B cell (primary cell): ENCODE data around the gene FCF1. TPM values are rescaled to one million over a fixed set of nuclear protein-coding genes. Genes with fewer than 3 reads are reported as not detected.

Experiments used
- ATAC-seq: fragments of 200-7000 bp; cut with Tn5 transposase; one replicate; pipeline ENCODE4 v1.10.0; 2021; ENCODE audit warnings: low read depth, mild to moderate bottlenecking, moderate number of reproducible peaks, moderate library complexity
- CTCF ChIA-PET: fragments of 350-600 bp; sonication (Branson Sonifier 250); formaldehyde crosslinking; loops from one replicate; lab custom pipeline; 2021; ENCODE audit warnings: antibody characterized with exemption, inconsistent platforms; lab: Charles Lee
- POLR2A ChIA-PET: fragments of 350-600 bp; sonication (Branson Sonifier 250); formaldehyde crosslinking; loops from one replicate; lab custom pipeline; 2021; ENCODE audit warnings: antibody characterized with exemption; lab: Charles Lee
- DNase-seq: peaks from one replicate; pipeline ENCODE4 v3.0.0; 2013
- H2AFZ ChIP-seq: 2 replicates; pipeline ENCODE4 v1.6.1; 2012; ENCODE audit warnings: mild to moderate bottlenecking, low read depth, low read length; ENCODE audit not compliant: insufficient read depth, poor library complexity, severe bottlenecking
- H3K27ac ChIP-seq, 2 donors: 1 replicate in 1 of 2; 2 replicates in 1 of 2; pipeline ENCODE4 v1.5.1; 2012 to 2013; ENCODE audit warnings: low read length in 2 of 2, mild to moderate bottlenecking in 2 of 2, moderate library complexity in 1 of 2
- H3K27me3 ChIP-seq, 4 experiments: fragments of 200-600 bp in 1 of 4; sonication (generic) in 1 of 4; replicated peaks in 1 of 4; 1 replicate in 2 of 4; 2 replicates in 2 of 4; pipeline versions ENCODE4 v1.6.1 to v1.7.0; 2013 to 2016; ENCODE audit warnings: low read length in 3 of 4, mild to moderate bottlenecking in 2 of 4, mixed read lengths in 1 of 4, moderate library complexity in 1 of 4; ENCODE audit not compliant: insufficient read depth in 4 of 4, control insufficient read depth in 3 of 4; ENCODE audit errors: control extremely low read depth in 1 of 4
- H3K36me3 ChIP-seq, 2 experiments: replicated peaks in 1 of 2; 1 replicate in 1 of 2; 2 replicates in 1 of 2; pipeline versions ENCODE4 v1.6.1 to v1.7.1; 2013; ENCODE audit warnings: low read length in 1 of 2; ENCODE audit not compliant: insufficient read depth in 2 of 2, control insufficient read depth in 1 of 2; ENCODE audit errors: control extremely low read depth in 1 of 2, extremely low read depth in 1 of 2
- H3K4me1 ChIP-seq, 2 donors: fragments of 200-600 bp in 1 of 2; sonication (generic) in 1 of 2; 1 replicate in 1 of 2; 2 replicates in 1 of 2; pipeline versions ENCODE4 v1.5.1 to v1.6.1; 2013 to 2017; ENCODE audit warnings: low read length in 2 of 2; ENCODE audit not compliant: control insufficient read depth in 2 of 2, insufficient read depth in 2 of 2
- H3K4me2 ChIP-seq: replicated peaks from 2 replicates; pipeline ENCODE3; 2012; ENCODE audit warnings: mild to moderate bottlenecking, low read depth, low read length; ENCODE audit not compliant: poor library complexity, severe bottlenecking
- H3K4me3 ChIP-seq, 5 experiments: fragments of 200-600 bp in 1 of 5; sonication (generic) in 1 of 5; 1 replicate in 3 of 5; 2 replicates in 2 of 5; pipeline versions ENCODE4 v1.5.1 to v1.7.0; 2011 to 2016; ENCODE audit warnings: low read length in 4 of 5, mild to moderate bottlenecking in 4 of 5, low read depth in 2 of 5, control low read depth in 1 of 5, moderate library complexity in 1 of 5; ENCODE audit not compliant: insufficient read depth in 1 of 5; ENCODE audit errors: control extremely low read depth in 1 of 5, extremely low read depth in 1 of 5
- H3K79me2 ChIP-seq: fragments of 200-600 bp; sonication (generic); one replicate; pipeline ENCODE4 v1.6.0; 2016; ENCODE audit warnings: low read length; ENCODE audit not compliant: control insufficient read depth, insufficient read depth
- H3K9ac ChIP-seq: fragments of 200-600 bp; sonication (generic); 2 replicates; pipeline ENCODE4 v1.6.1; 2017; ENCODE audit warnings: mild to moderate bottlenecking, low read length, moderate library complexity
- H3K9me3 ChIP-seq, 3 donors: one replicate each; pipeline versions ENCODE4 v1.6.1 to v1.7.1; 2013; ENCODE audit warnings: low read length in 2 of 3; ENCODE audit not compliant: control insufficient read depth in 2 of 3, insufficient read depth in 1 of 3; ENCODE audit errors: control extremely low read depth in 1 of 3
- H4K20me1 ChIP-seq: 2 replicates; pipeline ENCODE4 v1.6.0; 2012; ENCODE audit warnings: mild to moderate bottlenecking, low read length; ENCODE audit not compliant: insufficient read depth, control insufficient read depth, poor library complexity, severe bottlenecking
- H3K27ac Mint-ChIP-seq: one replicate; pipeline ENCODE4 v1.8.0; 2021; ENCODE audit warnings: mixed read lengths
- H3K27me3 Mint-ChIP-seq: one replicate; pipeline ENCODE4 v1.8.0; 2021; ENCODE audit warnings: mixed read lengths
- H3K4me1 Mint-ChIP-seq: one replicate; pipeline ENCODE4 v1.8.0; 2021; ENCODE audit warnings: mixed read lengths
- H3K4me3 Mint-ChIP-seq: one replicate; pipeline ENCODE4 v1.8.0; 2021; ENCODE audit warnings: mixed read lengths
- H3K9me3 Mint-ChIP-seq: one replicate; pipeline ENCODE4 v1.8.0; 2022; ENCODE audit warnings: mixed read lengths; ENCODE audit not compliant: insufficient read depth
- EZH2 ChIP-seq: IDR thresholded peaks from 2 replicates; pipeline ENCODE4 v1.6.1; 2012; ENCODE audit warnings: borderline replicate concordance, low read depth, mild to moderate bottlenecking, moderate library complexity, low read length; ENCODE audit not compliant: insufficient read depth, poor library complexity, severe bottlenecking
- WGBS: methylation state at CpG from one replicate; pipeline ENCODE4 v1.1.5; 2013; ENCODE audit warnings: missing lambda C conversion rate; ENCODE audit not compliant: insufficient coverage; 5-methylcytosine and 5-hydroxymethylcytosine counted together
- intact Hi-C: fragments of 100-400 bp; cut with micrococcal nuclease; formaldehyde crosslinking; loops from one replicate; pipeline ENCODE4 v1.10.0; 2022
- polyA plus RNA-seq: library from polyadenylated mRNA; depleted of rRNA; stranded (reverse); fragments of >200 nt; gene quantifications from 2 replicates; pipeline ENCODE4 v1.2.3, GENCODE V29; 2012
- total RNA-seq, 2 donors: library from RNA; stranded (reverse); fragments of 120-200 nt in 1 of 2; gene quantifications; 1 replicate in 1 of 2; 2 replicates in 1 of 2; pipeline versions ENCODE4 v1.2.3 to v1.2.4, GENCODE V29; 2013 to 2022
- TF ChIP-seq, protein P1 (sequence below): fragments of 200-600 bp; IDR thresholded peaks from one replicate; pipeline ENCODE4 v1.8.0; 2022; ENCODE audit warnings: antibody characterized with exemption, mild to moderate bottlenecking

Gene FCF1
- total and polyA plus RNA-seq, 2 donors (not counting 1 experiment from before 2014, with no cell fraction given): 21.1 to 41.6 TPM

- DNase-seq (no peak), ATAC-seq (no peak)
- H4K20me1 ChIP-seq: no peaks in the 10 kb centered on the region
- intact Hi-C loops: no loop called here
- POLR2A ChIA-PET: no interaction called here
- H3K4me2 ChIP-seq: no peak overlapping the region
- Mint-ChIP-seq H3K4me1 (no peaks in the 10 kb centered on the region), H3K27ac (no peak overlapping the region), H3K4me3 (no peak overlapping the region), H3K9me3 (no peaks in the 10 kb centered on the region), H3K27me3 (no peaks in the 10 kb centered on the region)
- 100% methylated on average over 1 of the region's 4 CpGs for WGBS
- peaks cover 17 to 78% of the 10 kb centered on the region in 2 experiments for H3K36me3 ChIP-seq
- no peaks in the 10 kb centered on the region for H3K27me3 ChIP-seq
- H3K79me2 ChIP-seq: no peaks in the 10 kb centered on the region
- no peaks in the 10 kb centered on the region for H3K9me3 ChIP-seq
- no peak overlapping the region for H2AFZ ChIP-seq
- TF ChIP-seq, protein P1, sequence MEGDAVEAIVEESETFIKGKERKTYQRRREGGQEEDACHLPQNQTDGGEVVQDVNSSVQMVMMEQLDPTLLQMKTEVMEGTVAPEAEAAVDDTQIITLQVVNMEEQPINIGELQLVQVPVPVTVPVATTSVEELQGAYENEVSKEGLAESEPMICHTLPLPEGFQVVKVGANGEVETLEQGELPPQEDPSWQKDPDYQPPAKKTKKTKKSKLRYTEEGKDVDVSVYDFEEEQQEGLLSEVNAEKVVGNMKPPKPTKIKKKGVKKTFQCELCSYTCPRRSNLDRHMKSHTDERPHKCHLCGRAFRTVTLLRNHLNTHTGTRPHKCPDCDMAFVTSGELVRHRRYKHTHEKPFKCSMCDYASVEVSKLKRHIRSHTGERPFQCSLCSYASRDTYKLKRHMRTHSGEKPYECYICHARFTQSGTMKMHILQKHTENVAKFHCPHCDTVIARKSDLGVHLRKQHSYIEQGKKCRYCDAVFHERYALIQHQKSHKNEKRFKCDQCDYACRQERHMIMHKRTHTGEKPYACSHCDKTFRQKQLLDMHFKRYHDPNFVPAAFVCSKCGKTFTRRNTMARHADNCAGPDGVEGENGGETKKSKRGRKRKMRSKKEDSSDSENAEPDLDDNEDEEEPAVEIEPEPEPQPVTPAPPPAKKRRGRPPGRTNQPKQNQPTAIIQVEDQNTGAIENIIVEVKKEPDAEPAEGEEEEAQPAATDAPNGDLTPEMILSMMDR: no peak
- TF ChIP-seq EZH2: no peak
- CTCF ChIA-PET: interaction anchor here (1.1 kb wide), 1 partner anchor 63 kb away, joined by 3 read pairs; no protein-coding TSS in a partner anchor
- no peak overlapping the region for H3K27ac ChIP-seq
- H3K4me3 ChIP-seq: no peak overlapping the region
- no peaks in the 10 kb centered on the region for H3K4me1 ChIP-seq
- H3K9ac ChIP-seq: no peak overlapping the region
Observed at GRCh38 chr14:74671789-74672188, 41.2 kb upstream of the FCF1 start.

DNA sequence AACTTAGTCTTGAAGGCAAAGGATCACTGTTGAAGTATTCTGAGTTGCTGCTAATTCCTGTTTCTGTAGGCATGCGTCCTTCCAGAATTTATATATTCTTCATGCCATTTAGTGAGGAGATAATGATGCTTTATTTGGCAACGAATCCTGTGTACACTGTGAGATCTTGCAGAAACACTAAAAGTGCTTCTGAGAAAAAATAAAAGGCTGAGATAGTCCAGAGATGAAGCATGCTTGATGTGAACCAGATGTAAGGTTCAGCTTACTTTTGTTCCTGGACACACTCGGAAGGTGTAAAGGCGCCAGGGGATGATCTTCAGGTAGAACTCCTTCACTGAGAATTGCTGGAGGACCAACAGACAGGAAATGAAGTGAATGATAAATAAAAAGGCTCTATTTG, 39.2 kb upstream of the FCF1 start:
- Mint-ChIP-seq H3K27ac (no peak overlapping the region), H3K9me3 (no peaks in the 10 kb centered on the region), H3K4me1 (no peaks in the 10 kb centered on the region), H3K27me3 (no peaks in the 10 kb centered on the region), H3K4me3 (no peak overlapping the region)
- ATAC-seq (no peak), DNase-seq (no peak)
- ChIA-PET POLR2A (no interaction called here), CTCF (no interaction called here)
- intact Hi-C loops: no loop called here
- Histone ChIP-seq H3K36me3 (peaks cover 17 to 64% of the 10 kb centered on the region in 2 experiments), H3K9ac (no peak overlapping the region), H3K4me2 (no peak overlapping the region), H3K4me1 (no peaks in the 10 kb centered on the region), H3K4me3 (no peak overlapping the region), H4K20me1 (no peaks in the 10 kb centered on the region), H2AFZ (no peak overlapping the region), H3K9me3 (no peaks in the 10 kb centered on the region), H3K27ac (no peak overlapping the region), H3K79me2 (no peaks in the 10 kb centered on the region), H3K27me3 (no peaks in the 10 kb centered on the region)
- TF ChIP-seq EZH2: no peak
- TF ChIP-seq, protein P1: no peak
- WGBS: 100% methylated on average over 2 of the region's 4 CpGs
